A673 (cell line): ENCODE results near the gene CELF3. TPM values are rescaled to one million over a fixed set of nuclear protein-coding genes. Genes with fewer than 3 reads are reported as not detected.

Experiments used
- BruUV-seq: library from RNA; stranded (reverse); fragments of 400-500 nt; replicated peaks from 2 replicates; lab custom pipeline; 2021; lab: Mats Ljungman, UMichigan
- CTCF ChIA-PET: fragments of 300-600 bp; sonication (Branson Sonifier 250); formaldehyde crosslinking; loops from one replicate; lab custom pipeline; 2022; ENCODE audit warnings: antibody characterized with exemption; lab: Charles Lee
- POLR2A ChIA-PET: fragments of 300-600 bp; sonication (Branson Sonifier 250); formaldehyde crosslinking; loops from one replicate; lab custom pipeline; 2022; ENCODE audit warnings: antibody characterized with exemption; ENCODE audit not compliant: low non-redundant PET; lab: Charles Lee
- DNase-seq: peaks from one replicate; pipeline ENCODE4 v3.0.0-alpha.2; 2015; ENCODE audit warnings: low spot score
- H3K27ac ChIP-seq: fragments of 200-600 bp; sonication (generic); 2 replicates; pipeline ENCODE4 v1.5.1; 2016; ENCODE audit warnings: mixed run types, low read depth, mild to moderate bottlenecking, mixed read lengths, antibody characterized with exemption, low read length; ENCODE audit not compliant: poor library complexity, severe bottlenecking
- H3K27me3 ChIP-seq: fragments of 200-600 bp; sonication (generic); replicated peaks from 2 replicates; pipeline ENCODE4 v1.6.1; 2017; ENCODE audit warnings: mixed run types, low read depth, mild to moderate bottlenecking, mixed read lengths, antibody characterized with exemption, low read length; ENCODE audit not compliant: insufficient read depth, poor library complexity
- H3K36me3 ChIP-seq: fragments of 200-600 bp; sonication (generic); 2 replicates; pipeline ENCODE4 v1.6.1; 2016; ENCODE audit warnings: mixed run types, mild to moderate bottlenecking, mixed read lengths, antibody characterized with exemption, low read length; ENCODE audit not compliant: insufficient read depth, poor library complexity, severe bottlenecking
- H3K4me1 ChIP-seq: fragments of 200-600 bp; sonication (generic); 2 replicates; pipeline ENCODE4 v1.6.1; 2017; ENCODE audit warnings: mixed run types, mild to moderate bottlenecking, mixed read lengths, antibody characterized with exemption, low read length; ENCODE audit not compliant: insufficient read depth, poor library complexity, severe bottlenecking
- H3K4me3 ChIP-seq: fragments of 200-600 bp; sonication (generic); 2 replicates; pipeline ENCODE4 v1.5.1; 2016; ENCODE audit warnings: low read depth, mixed run types, mild to moderate bottlenecking, mixed read lengths, low read length; ENCODE audit not compliant: poor library complexity, severe bottlenecking
- H3K9me3 ChIP-seq: fragments of 200-600 bp; sonication (generic); 2 replicates; pipeline ENCODE4 v1.6.1; 2016; ENCODE audit warnings: mixed run types, low read depth, mild to moderate bottlenecking, mixed read lengths, antibody characterized with exemption, low read length; ENCODE audit not compliant: poor library complexity, severe bottlenecking
- EZH2 ChIP-seq: fragments of 200-600 bp; sonication (generic); IDR thresholded peaks from 2 replicates; pipeline ENCODE4 v1.6.1; 2017; ENCODE audit warnings: borderline replicate concordance, low read depth, mild to moderate bottlenecking, mixed read lengths, antibody characterized with exemption, low read length; ENCODE audit not compliant: poor library complexity, severe bottlenecking
- intact Hi-C: fragments of 100-400 bp; cut with micrococcal nuclease; formaldehyde crosslinking; loops from one replicate; pipeline ENCODE4 v1.10.0; 2022; ENCODE audit not compliant: unreplicated experiment
- total RNA-seq: library from RNA; stranded (reverse); gene quantifications from 2 replicates; pipeline ENCODE4 v1.2.3, GENCODE V29; 2021
- TF ChIP-seq, protein P1 (sequence below): fragments of 300-800, 200-600 bp; sonication (generic); conservative IDR thresholded peaks from 2 replicates; pipeline ENCODE4 v1.5.1; 2017; ENCODE audit warnings: low read depth, mild to moderate bottlenecking, antibody characterized with exemption, low read length, moderate library complexity, mixed read lengths

CELF3 gene
- total RNA-seq, 1 experiment from 2014 or later = not detected

DNA sequence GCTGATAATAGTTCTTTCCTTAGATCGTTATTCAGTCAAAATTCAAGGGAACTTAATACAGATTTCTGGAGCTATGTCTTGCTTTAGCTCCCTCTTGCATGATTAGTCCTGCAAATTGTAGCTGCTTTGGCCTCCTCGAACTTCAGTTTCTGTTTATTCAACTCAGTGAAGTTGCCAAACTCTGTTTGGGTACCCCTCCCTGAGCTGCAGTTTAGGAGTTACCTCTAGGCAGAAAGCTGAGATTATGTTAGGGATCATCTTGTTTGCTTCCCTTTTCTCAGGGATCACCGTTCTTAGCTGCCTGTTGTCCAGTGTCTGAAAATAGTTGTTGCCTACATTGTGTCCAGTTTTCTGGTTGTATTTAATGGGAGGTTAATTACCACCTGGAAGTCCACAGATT, 61.2 kb downstream of the CELF3 start:
- CTCF ChIA-PET = no interaction called here

DNA sequence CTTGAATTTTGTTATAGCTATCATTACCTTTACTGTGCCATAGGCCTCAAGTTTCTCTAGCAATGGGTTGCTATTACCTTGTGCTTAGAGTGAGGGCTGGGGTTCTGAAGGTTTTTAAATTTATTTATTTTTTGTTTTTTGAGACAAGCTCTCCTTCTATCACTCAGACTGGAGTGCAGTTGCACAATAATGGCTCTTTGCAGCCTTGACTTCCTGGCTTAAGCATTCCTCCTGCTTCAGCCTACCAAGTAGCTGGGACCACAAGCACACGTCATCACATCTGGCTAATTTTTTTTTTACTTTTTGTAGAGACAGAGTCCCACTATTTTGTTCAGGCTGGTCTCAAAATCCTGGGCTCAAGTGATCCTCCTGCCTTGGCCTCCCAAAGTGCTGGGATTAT, 63.2 kb downstream of the CELF3 start:
- Histone ChIP-seq H3K27me3 (no peaks in the 10 kb centered on the region), H3K4me1 (no peaks in the 10 kb centered on the region), H3K4me3 (no peak overlapping the region), H3K27ac (no peak overlapping the region), H3K36me3 (peaks cover 6% of the 10 kb centered on the region), H3K9me3 (no peaks in the 10 kb centered on the region)
- BruUV-seq = no TSS peak
- TF ChIP-seq EZH2 = no peak
- TF ChIP-seq, protein P1, sequence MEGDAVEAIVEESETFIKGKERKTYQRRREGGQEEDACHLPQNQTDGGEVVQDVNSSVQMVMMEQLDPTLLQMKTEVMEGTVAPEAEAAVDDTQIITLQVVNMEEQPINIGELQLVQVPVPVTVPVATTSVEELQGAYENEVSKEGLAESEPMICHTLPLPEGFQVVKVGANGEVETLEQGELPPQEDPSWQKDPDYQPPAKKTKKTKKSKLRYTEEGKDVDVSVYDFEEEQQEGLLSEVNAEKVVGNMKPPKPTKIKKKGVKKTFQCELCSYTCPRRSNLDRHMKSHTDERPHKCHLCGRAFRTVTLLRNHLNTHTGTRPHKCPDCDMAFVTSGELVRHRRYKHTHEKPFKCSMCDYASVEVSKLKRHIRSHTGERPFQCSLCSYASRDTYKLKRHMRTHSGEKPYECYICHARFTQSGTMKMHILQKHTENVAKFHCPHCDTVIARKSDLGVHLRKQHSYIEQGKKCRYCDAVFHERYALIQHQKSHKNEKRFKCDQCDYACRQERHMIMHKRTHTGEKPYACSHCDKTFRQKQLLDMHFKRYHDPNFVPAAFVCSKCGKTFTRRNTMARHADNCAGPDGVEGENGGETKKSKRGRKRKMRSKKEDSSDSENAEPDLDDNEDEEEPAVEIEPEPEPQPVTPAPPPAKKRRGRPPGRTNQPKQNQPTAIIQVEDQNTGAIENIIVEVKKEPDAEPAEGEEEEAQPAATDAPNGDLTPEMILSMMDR = no peak
- intact Hi-C loops = no loop called here
- POLR2A ChIA-PET = interaction anchor here (0.8 kb wide), 1 partner anchor 1372 kb away, joined by 3 read pairs; no protein-coding TSS in a partner anchor
- CTCF ChIA-PET = no interaction called here
- no peak for DNase-seq

More for the DNA sequence above, 61.2 kb downstream of the CELF3 start:
- BruUV-seq = no TSS peak
- Histone ChIP-seq H3K4me1 (no peaks in the 10 kb centered on the region), H3K36me3 (peaks cover 15% of the 10 kb centered on the region), H3K4me3 (no peak overlapping the region), H3K27ac (no peak overlapping the region), H3K9me3 (no peaks in the 10 kb centered on the region), H3K27me3 (no peaks in the 10 kb centered on the region)
- TF ChIP-seq, protein P1 = no peak
- TF ChIP-seq EZH2 = no peak
- intact Hi-C loops = no loop called here
- DNase-seq = no peak
- POLR2A ChIA-PET = no interaction called here

Other genes with a start within 250 kb of the CELF3 start
- 2.6 and 4.1 TPM in 2 replicates for gene CGN, start 205.4 kb downstream of the CELF3 start, total RNA-seq
- gene TUFT1, start 176.5 kb downstream of the CELF3 start, total RNA-seq = 2.6 and 4.4 TPM in 2 replicates
- 45.9 and 46.7 TPM in 2 replicates for gene SNX27, start 104.8 kb downstream of the CELF3 start, total RNA-seq
- not detected in 2 replicates for gene RIIAD1, start 4.7 kb upstream of the CELF3 start, total RNA-seq
- 132 and 143 TPM in 2 replicates for gene MRPL9, start 46.7 kb upstream of the CELF3 start, total RNA-seq
- 2.1 and 3.2 TPM in 2 replicates for gene TDRKH, start 73.7 kb upstream of the CELF3 start, total RNA-seq
- not detected in 2 replicates for gene LINGO4, start 88.6 kb upstream of the CELF3 start, total RNA-seq
- not detected in 2 replicates for gene RORC, start 115.0 kb upstream of the CELF3 start, total RNA-seq
- gene C2CD4D, start 123.0 kb upstream of the CELF3 start, total RNA-seq = not detected in 2 replicates
- gene THEM5, start 136.9 kb upstream of the CELF3 start, total RNA-seq = not detected in 2 replicates
- gene THEM4, start 192.7 kb upstream of the CELF3 start, total RNA-seq = 1.2 and 3.0 TPM in 2 replicates